Medulla oblongata (tissue), 1 donor: ENCODE data around the gene TLE1.
"Not testable (repeated sequence)": the region's sequence is repeated elsewhere in the genome, so short reads cannot be mapped to it uniquely, and the experiment has no call there.

ENCODE experiments used
- DNase-seq: peaks from one replicate; pipeline ENCODE4 v3.0.0-alpha.2; 2015; ENCODE audit errors: extremely low spot score

Gene TLE1

DNA sequence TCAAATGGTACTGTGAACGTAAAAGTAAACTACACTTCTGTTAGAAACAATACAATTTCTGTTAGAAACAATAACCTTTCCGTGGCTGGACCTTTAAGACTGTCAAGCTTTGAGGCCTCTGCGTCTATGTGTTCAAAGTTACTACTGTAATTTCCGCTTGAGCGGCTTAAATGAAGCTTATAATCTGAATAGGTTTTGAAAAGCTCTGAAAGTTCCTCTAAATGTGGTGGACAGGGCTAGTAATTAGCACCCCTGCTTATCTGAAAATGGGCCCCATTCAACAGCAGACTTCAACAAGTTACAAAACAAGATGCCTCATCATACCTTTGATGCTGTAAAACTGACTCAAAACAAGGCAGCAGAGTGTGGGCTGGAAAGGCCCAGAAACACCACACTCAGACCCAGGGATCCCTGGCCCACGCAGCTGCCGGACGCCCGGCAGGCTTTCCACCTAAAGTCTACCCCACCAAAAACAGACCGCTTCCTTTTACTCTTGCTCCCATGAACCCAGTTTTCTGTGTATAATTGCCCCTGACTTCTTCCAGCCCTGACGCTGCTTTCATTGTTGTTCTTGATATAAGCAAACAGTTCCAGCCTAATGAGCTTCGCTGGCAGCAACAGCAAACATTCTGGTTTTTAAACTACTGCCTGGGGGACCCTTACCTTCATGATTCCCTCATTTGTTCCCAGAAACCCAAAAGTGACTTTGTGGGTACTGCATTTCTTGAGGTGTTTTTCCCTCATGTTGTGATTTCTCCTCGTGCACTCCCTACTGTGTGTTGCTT is 66.7 kb downstream of the TLE1 start:
- DNase-seq: no peak

DNA sequence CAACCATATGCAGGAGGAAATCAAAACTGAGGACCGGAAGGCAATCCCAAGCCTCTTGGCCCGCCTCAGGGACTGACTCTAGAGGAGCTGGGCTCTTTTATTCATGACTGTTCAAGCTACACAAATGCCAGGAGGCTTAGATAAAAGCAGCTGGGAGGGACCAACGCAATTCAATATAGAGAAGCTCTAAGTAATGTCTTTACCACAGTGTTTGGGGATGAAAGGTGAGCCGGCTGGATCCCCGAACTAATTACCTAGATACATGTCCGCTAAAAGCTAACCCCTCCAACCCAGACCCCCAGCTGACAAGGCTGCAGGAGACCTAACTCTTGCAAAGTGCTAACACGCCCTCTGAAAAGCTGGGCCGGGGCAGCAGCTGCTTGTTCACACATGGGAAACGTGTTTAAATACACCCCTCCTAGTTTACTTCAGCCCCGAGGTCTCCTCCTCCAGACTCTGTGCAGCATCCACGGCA is 67.5 kb downstream of the TLE1 start:
- DNase-seq: no peak

- no peak for DNase-seq
Observed at GRCh38 chr9:81621118-81621517, 68.2 kb downstream of the TLE1 start.

DNA sequence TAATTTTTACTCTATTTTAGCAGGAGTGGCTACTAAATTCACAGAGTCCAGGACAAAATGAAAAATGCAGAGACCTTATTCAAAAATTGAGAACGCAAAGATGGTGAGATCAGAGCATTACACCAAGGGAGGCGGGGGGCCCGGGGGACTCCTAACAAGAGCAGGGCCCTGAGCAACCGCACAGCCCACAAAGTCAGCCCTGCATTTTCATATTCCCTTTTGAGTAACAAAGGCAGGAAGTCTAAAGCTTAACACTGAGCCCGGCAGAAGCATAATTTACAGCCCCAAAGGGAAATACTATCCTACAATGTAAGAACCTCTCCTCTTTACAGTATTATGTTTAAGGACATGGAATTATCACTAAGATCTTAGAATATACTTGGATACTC is 69.4 kb downstream of the TLE1 start:
- DNase-seq: no peak

DNA sequence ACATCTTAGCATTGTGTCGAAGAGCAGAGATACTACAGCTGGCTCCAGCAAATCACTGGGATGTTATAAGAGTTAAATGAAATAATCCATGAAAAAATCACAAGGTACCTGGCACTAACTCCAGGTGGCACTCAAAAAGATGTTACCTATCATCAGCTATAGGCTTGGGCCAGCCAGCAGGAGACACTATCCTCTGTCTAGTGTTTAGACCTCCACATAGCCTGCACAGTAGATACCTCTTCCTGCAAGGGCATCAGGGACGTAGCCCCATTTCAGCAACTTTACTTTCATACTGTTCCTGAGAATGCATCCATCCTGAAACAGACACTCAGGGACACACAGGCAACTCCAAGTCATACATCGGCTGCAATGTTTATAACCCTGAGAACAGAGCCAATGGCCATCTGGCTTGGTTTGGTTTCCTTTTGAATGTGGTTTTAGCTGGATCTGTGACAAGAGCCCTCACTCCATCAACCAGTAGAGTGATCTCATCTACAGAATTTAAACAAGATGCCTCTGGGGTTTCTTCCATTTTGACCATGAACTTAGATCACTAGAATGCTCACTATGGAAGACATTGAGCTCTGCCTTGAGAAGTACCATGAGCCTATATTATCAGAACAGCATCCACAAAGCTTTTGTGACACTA is 69.9 kb downstream of the TLE1 start:
- no peak for DNase-seq

DNA sequence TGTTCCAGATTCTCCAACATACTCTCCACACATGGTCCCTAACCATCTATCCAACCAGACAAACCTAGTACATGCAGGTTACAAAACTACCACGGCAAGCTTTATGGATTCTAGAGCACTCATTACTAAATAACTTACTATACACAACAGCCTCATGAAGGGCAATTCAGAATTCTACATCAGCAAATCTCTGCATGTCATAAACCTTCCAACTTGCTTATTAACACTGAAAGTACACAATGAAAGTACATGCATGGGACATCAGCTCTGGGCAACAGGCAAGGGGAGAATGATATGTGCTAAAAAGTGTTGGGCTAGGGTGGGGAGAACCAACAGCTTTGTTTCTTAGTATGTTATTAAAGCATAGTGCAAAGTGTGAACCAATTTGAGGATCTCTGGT is 70.4 kb downstream of the TLE1 start:
- DNase-seq: no peak

- DNase-seq: no peak
Observed at GRCh38 chr9:81616141-81616540, 73.2 kb downstream of the TLE1 start.

DNA sequence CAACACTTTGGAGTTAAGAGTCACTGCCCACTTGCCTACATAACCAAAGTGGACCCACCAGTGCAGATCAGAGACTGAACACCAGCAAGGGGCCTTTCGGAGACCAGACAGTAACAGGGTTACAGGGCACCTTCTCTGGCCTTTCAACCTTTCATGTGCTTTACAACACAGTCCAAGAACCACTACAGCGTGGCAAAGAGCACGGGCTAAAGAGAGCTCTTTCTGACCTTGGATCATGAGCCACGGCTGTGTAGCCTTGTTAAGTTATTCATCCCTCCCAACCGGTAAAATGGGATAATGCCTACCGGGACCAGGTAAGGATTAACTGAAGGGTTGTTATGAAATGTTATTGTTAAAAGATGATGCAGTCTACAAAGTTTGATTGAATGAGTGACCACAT is 75.0 kb downstream of the TLE1 start:
- no peak for DNase-seq

- DNase-seq: no peak
Observed at GRCh38 chr9:81613002-81613812, 76.1 kb downstream of the TLE1 start.

DNA sequence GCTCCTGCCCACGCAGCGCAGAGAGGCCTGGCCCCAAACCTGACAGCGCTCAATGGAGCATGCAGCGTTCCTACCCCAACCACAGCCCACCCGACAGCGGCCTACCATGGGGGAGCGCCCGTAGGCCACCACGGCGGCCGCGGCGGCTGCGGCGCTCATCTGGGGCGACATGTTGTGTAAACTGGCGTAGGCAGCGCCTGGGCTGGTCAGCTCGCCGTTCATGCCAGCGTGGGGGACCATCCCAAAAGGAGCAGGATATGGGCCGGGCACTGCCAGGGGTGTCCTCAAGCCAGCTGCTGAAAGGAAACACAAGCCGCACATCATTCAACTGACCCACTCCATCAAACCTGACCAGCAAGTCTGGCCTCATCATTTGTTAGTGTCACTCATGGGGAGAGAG is 77.7 kb downstream of the TLE1 start:
- no peak for DNase-seq

- no peak for DNase-seq
Observed at GRCh38 chr9:81610740-81611107, 78.6 kb downstream of the TLE1 start.

- DNase-seq: peak; percentile 34
Observed at GRCh38 chr9:81609782-81610739, 79.3 kb downstream of the TLE1 start.

DNA sequence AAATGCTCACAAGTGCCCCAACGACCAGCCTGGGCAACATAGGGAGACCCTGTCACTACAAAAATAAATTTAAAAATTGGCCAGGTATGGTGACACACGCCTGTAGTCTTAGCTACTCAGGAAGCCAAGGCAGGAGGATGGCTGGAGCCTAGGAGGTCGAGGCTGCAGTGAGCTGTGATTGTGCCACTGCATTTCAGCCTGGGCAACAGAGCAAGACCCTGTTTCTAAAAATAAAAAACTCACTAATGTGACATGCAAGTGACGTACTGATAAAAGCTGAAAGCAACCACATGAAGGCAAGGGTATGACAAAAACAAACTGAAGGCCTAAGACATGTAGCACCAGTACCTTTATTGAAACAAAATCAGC is 81.1 kb downstream of the TLE1 start:
- no peak for DNase-seq

GRCh38 chr9:81607593-81608288 is 81.6 kb downstream of the TLE1 start:
- DNase-seq: no peak

DNA sequence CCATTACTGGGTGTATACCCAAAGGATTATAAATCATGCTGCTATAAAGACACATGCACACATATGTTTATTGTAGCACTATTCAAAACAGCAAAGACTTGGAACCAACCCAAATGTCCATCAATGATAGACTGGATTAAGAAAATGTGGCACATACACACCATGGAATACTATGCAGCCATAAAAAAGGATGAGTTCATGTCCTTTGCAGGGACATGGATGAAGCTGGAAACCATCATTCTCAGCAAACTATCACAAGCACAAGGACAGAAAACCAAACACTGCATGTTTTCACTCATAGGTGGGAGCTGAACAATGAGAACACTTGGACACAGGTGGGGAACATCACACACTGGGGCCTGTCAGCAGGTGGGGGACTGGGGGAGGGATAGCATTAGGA is 83.1 kb downstream of the TLE1 start:
- DNase-seq: not testable (repeated sequence)

GRCh38 chr9:81605170-81605670 is 84.1 kb downstream of the TLE1 start:
- DNase-seq: no peak

GRCh38 chr9:81604306-81605169 is 84.8 kb downstream of the TLE1 start:
- DNase-seq: no peak

DNA sequence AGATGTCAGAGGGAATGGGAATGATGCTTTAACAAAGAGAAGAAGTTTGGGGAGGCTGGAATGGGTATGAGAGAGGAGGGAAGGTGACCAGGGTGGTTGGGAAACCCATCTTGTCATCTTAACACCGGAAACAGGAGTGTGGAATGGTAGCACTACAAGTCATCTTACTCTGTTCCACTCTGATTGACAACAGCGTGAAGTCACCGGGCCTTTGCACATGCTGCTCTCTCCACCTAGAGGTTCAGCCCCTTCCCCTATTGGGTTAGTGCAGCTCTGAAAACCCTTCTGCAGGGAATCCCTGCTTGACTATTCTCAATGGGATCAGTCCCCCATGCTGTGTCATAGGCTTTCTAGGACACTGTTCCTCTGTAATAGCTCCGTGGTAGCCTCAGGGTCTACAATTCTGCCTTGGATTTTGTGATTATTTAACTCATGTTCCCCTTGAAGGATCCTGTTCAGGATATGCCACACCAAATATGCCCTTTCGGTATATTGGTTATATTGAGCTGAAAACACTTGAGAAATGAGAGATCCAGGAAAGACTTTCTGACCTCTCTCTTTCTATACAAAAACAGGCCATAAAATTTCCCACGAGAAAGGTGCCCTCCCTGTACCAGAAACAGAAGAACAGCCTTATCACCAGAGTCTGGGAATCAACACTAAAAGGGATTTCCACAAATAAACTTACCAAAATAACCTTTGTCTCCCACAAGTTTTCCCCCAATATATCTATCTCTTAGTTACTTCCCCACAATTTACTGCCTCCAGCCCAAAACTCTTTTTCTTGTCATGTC is 86.3 kb downstream of the TLE1 start:
- no peak for DNase-seq
